Activated T-helper 1 cell treated with anti-CD3 and anti-CD28 coated beads, Interleukin-12 subunit alpha, Interleukin-12 subunit beta, Interleukin-2, Interleukin-4 antibody, amounts not matched to agents 30 ng/mL and 10 ng/mL and 1 ng/mL, durations not matched to agents 14 hours and 24 hours and 36 hours (primary cell): ENCODE measurements around the gene NEDD1. TPM values are rescaled to one million over a fixed set of nuclear protein-coding genes. Genes with fewer than 3 reads are reported as not detected.

Experiments used
- DNase-seq: peaks from one replicate; pipeline ENCODE4 v3.0.0; 2021; ENCODE audit warnings: low spot score
- H3K27ac Mint-ChIP-seq: one replicate; pipeline ENCODE4 v1.8.0; 2021; ENCODE audit warnings: mild to moderate bottlenecking, mixed read lengths
- H3K27me3 Mint-ChIP-seq: one replicate; pipeline ENCODE4 v1.8.0; 2022; ENCODE audit warnings: mild to moderate bottlenecking, moderate library complexity, mixed read lengths; ENCODE audit not compliant: insufficient read depth
- H3K36me3 Mint-ChIP-seq: one replicate; pipeline ENCODE4 v1.8.0; 2021; ENCODE audit warnings: low read depth, mixed read lengths
- H3K4me1 Mint-ChIP-seq: one replicate; pipeline ENCODE4 v1.8.0; 2021; ENCODE audit warnings: low read depth, mixed read lengths
- H3K4me3 Mint-ChIP-seq: one replicate; pipeline ENCODE4 v1.8.0; 2021; ENCODE audit warnings: mild to moderate bottlenecking, moderate library complexity, mixed read lengths
- H3K9me3 Mint-ChIP-seq: one replicate; pipeline ENCODE4 v1.8.0; 2021; ENCODE audit warnings: mixed read lengths
- intact Hi-C: fragments of 100-400 bp; cut with micrococcal nuclease; formaldehyde crosslinking; loops from one replicate; pipeline ENCODE4 v1.15.1; 2024
- total RNA-seq: library from RNA; stranded (reverse); gene quantifications from 2 replicates; pipeline ENCODE4 v1.2.3, GENCODE V29; 2022

The NEDD1 gene
- total RNA-seq, 1 donor from 2014 or later = 65.3 TPM

GRCh38 chr12:96994900-96995299 lies 87.8 kb downstream of the NEDD1 start:
- H3K27ac Mint-ChIP-seq = no peak overlapping the region
- H3K9me3 Mint-ChIP-seq = no peaks in the 10 kb centered on the region
- no peak overlapping the region for H3K4me3 Mint-ChIP-seq
- intact Hi-C loops = no loop called here
- H3K27me3 Mint-ChIP-seq = peaks cover 23% of the 10 kb centered on the region
- DNase-seq = no peak
- no peaks in the 10 kb centered on the region for H3K36me3 Mint-ChIP-seq
- no peaks in the 10 kb centered on the region for H3K4me1 Mint-ChIP-seq

GRCh38 chr12:96995861-96996260 lies 88.8 kb downstream of the NEDD1 start:
- H3K4me3 Mint-ChIP-seq = no peak overlapping the region
- intact Hi-C loops = no loop called here
- H3K9me3 Mint-ChIP-seq = no peaks in the 10 kb centered on the region
- peaks cover 21% of the 10 kb centered on the region for H3K27me3 Mint-ChIP-seq
- no peaks in the 10 kb centered on the region for H3K4me1 Mint-ChIP-seq
- no peak overlapping the region for H3K27ac Mint-ChIP-seq
- no peak for DNase-seq
- no peaks in the 10 kb centered on the region for H3K36me3 Mint-ChIP-seq

GRCh38 chr12:96997797-96998484 lies 90.9 kb downstream of the NEDD1 start:
- DNase-seq = no peak
- Mint-ChIP-seq H3K36me3 (no peaks in the 10 kb centered on the region), H3K27me3 (peaks cover 12% of the 10 kb centered on the region)

GRCh38 chr12:97003276-97003675 lies 96.2 kb downstream of the NEDD1 start:
- no peak for DNase-seq
- no peaks in the 10 kb centered on the region for H3K36me3 Mint-ChIP-seq
- intact Hi-C loops = no loop called here
- H3K4me1 Mint-ChIP-seq = no peaks in the 10 kb centered on the region
- H3K4me3 Mint-ChIP-seq = no peak overlapping the region
- H3K27me3 Mint-ChIP-seq = peaks cover 9% of the 10 kb centered on the region
- no peak overlapping the region for H3K27ac Mint-ChIP-seq
- no peaks in the 10 kb centered on the region for H3K9me3 Mint-ChIP-seq

More at GRCh38 chr12:96997797-96998484, 90.9 kb downstream of the NEDD1 start:
- H3K9me3 Mint-ChIP-seq = no peaks in the 10 kb centered on the region
- no peaks in the 10 kb centered on the region for H3K4me1 Mint-ChIP-seq
- no peak overlapping the region for H3K4me3 Mint-ChIP-seq
- intact Hi-C loops = no loop called here
- H3K27ac Mint-ChIP-seq = no peak overlapping the region
